Skeletal muscle tissue (tissue), 4 donors: ENCODE data around the gene HDC. TPM values are rescaled to one million over a fixed set of nuclear protein-coding genes. Genes with fewer than 3 reads are reported as not detected.

Source experiments
- H3K27ac ChIP-seq: one replicate; pipeline ENCODE4 v1.7.0; 2013; ENCODE audit warnings: mild to moderate bottlenecking, low read depth, low read length, inconsistent platforms
- H3K27me3 ChIP-seq, 3 donors: one replicate each; pipeline ENCODE4 v1.7.0; 2013; ENCODE audit warnings: low read length in 3 of 3; ENCODE audit not compliant: control insufficient read depth in 3 of 3, insufficient read depth in 3 of 3
- H3K36me3 ChIP-seq, 3 donors: one replicate each; pipeline ENCODE4 v1.7.0; 2013; ENCODE audit warnings: low read length in 3 of 3; ENCODE audit not compliant: control insufficient read depth in 3 of 3, insufficient read depth in 3 of 3
- H3K4me1 ChIP-seq, 3 donors: one replicate each; pipeline ENCODE4 v1.7.0; 2013; ENCODE audit warnings: low read length in 3 of 3, mild to moderate bottlenecking in 3 of 3; ENCODE audit not compliant: control insufficient read depth in 3 of 3, insufficient read depth in 3 of 3
- H3K4me3 ChIP-seq, 3 donors: one replicate each; pipeline ENCODE4 v1.7.0; 2013; ENCODE audit warnings: low read length in 3 of 3
- H3K9ac ChIP-seq, 3 donors: one replicate each; pipeline ENCODE4 v1.7.0; 2013; ENCODE audit warnings: low read length in 3 of 3, mild to moderate bottlenecking in 3 of 3, moderate library complexity in 2 of 3, low read depth in 1 of 3
- H3K9me3 ChIP-seq, 3 donors: one replicate each; pipeline ENCODE4 v1.7.0; 2013; ENCODE audit warnings: low read length in 3 of 3; ENCODE audit not compliant: control insufficient read depth in 3 of 3
- total RNA-seq: library from RNA; depleted of rRNA; stranded (reverse); fragments of >200 nt; gene quantifications from one replicate; pipeline ENCODE4 v1.2.3, GENCODE V29; 2014
- donor health status: Osteomylitis.

HDC gene
- total RNA-seq, 1 donor from 2014 or later, result 2.1 TPM

- Histone ChIP-seq H3K27ac (no peak overlapping the region), H3K4me3 (no peak overlapping the region), H3K4me1 (no peaks in the 10 kb centered on the region), H3K9me3 (no peaks in the 10 kb centered on the region), H3K27me3 (peaks cover 0 to 3% (median 0%) of the 10 kb centered on the region in 3 donors), H3K9ac (no peak overlapping the region), H3K36me3 (no peaks in the 10 kb centered on the region)
These were observed 20.4 kb downstream of the HDC start for GRCh38 chr15:50244959-50245624.

GRCh38 chr15:50244153-50244552 lies 21.4 kb downstream of the HDC start:
- Histone ChIP-seq H3K27me3 (peaks cover 0 to 3% (median 0%) of the 10 kb centered on the region in 3 donors), H3K36me3 (no peaks in the 10 kb centered on the region), H3K9me3 (no peaks in the 10 kb centered on the region), H3K4me1 (no peaks in the 10 kb centered on the region), H3K4me3 (no peak overlapping the region), H3K9ac (no peak overlapping the region), H3K27ac (no peak overlapping the region)

GRCh38 chr15:50241684-50242450 lies 23.7 kb downstream of the HDC start:
- H3K36me3 ChIP-seq, result no peaks in the 10 kb centered on the region
- no peaks in the 10 kb centered on the region for H3K9me3 ChIP-seq
- no peak overlapping the region for H3K9ac ChIP-seq
- no peak overlapping the region for H3K27ac ChIP-seq
- no peaks in the 10 kb centered on the region for H3K4me1 ChIP-seq
- H3K4me3 ChIP-seq, result no peak overlapping the region
- no peaks in the 10 kb centered on the region for H3K27me3 ChIP-seq

- Histone ChIP-seq H3K9me3 (no peaks in the 10 kb centered on the region), H3K4me3 (no peak overlapping the region), H3K4me1 (no peaks in the 10 kb centered on the region), H3K27ac (no peak overlapping the region), H3K27me3 (no peaks in the 10 kb centered on the region), H3K36me3 (no peaks in the 10 kb centered on the region), H3K9ac (no peak overlapping the region)
These were observed 27.3 kb downstream of the HDC start for GRCh38 chr15:50238255-50238654.

- no peaks in the 10 kb centered on the region for H3K36me3 ChIP-seq
- H3K27me3 ChIP-seq, result no peaks in the 10 kb centered on the region
- no peaks in the 10 kb centered on the region for H3K9me3 ChIP-seq
- H3K27ac ChIP-seq, result no peak overlapping the region
- no peaks in the 10 kb centered on the region for H3K4me1 ChIP-seq
- no peak overlapping the region for H3K9ac ChIP-seq
- H3K4me3 ChIP-seq, result no peak overlapping the region
These were observed 29.1 kb downstream of the HDC start for GRCh38 chr15:50236433-50236832.

- Histone ChIP-seq H3K9me3 (no peaks in the 10 kb centered on the region), H3K27me3 (no peaks in the 10 kb centered on the region), H3K36me3 (no peaks in the 10 kb centered on the region), H3K4me3 (no peak overlapping the region), H3K9ac (no peak overlapping the region), H3K27ac (no peak overlapping the region), H3K4me1 (no peaks in the 10 kb centered on the region)
These were observed 29.7 kb downstream of the HDC start for GRCh38 chr15:50235794-50236193.

- no peaks in the 10 kb centered on the region for H3K9me3 ChIP-seq
- H3K36me3 ChIP-seq, result no peaks in the 10 kb centered on the region
- no peak overlapping the region for H3K4me3 ChIP-seq
- no peak overlapping the region for H3K9ac ChIP-seq
- H3K4me1 ChIP-seq, result no peaks in the 10 kb centered on the region
- H3K27ac ChIP-seq, result no peak overlapping the region
- H3K27me3 ChIP-seq, result no peaks in the 10 kb centered on the region
These were observed 30.8 kb downstream of the HDC start for GRCh38 chr15:50234764-50235163.

GRCh38 chr15:50233192-50233736 lies 32.3 kb downstream of the HDC start:
- H3K4me1 ChIP-seq, result no peaks in the 10 kb centered on the region
- no peaks in the 10 kb centered on the region for H3K9me3 ChIP-seq
- H3K36me3 ChIP-seq, result no peaks in the 10 kb centered on the region
- H3K9ac ChIP-seq, result no peak overlapping the region
- H3K27ac ChIP-seq, result no peak overlapping the region
- H3K4me3 ChIP-seq, result no peak overlapping the region
- H3K27me3 ChIP-seq, result no peaks in the 10 kb centered on the region

GRCh38 chr15:50232791-50233190 lies 32.7 kb downstream of the HDC start:
- Histone ChIP-seq H3K4me1 (no peaks in the 10 kb centered on the region), H3K27me3 (no peaks in the 10 kb centered on the region), H3K9me3 (no peaks in the 10 kb centered on the region), H3K36me3 (no peaks in the 10 kb centered on the region), H3K4me3 (no peak overlapping the region), H3K27ac (no peak overlapping the region), H3K9ac (no peak overlapping the region)

- Histone ChIP-seq H3K4me3 (no peak overlapping the region), H3K27me3 (no peaks in the 10 kb centered on the region), H3K36me3 (no peaks in the 10 kb centered on the region), H3K9me3 (no peaks in the 10 kb centered on the region), H3K9ac (no peak overlapping the region), H3K4me1 (no peaks in the 10 kb centered on the region), H3K27ac (no peak overlapping the region)
These were observed 33.8 kb downstream of the HDC start for GRCh38 chr15:50231761-50232160.
